ENCODE data around the gene TK1.
A peak's percentile ranks its signal among the peaks of the same experiment; 100 is the strongest.
"Not testable (repeated sequence)": the region's sequence is repeated elsewhere in the genome, so short reads cannot be mapped to it uniquely, and the experiment has no call there.

Gene TK1

DNA sequence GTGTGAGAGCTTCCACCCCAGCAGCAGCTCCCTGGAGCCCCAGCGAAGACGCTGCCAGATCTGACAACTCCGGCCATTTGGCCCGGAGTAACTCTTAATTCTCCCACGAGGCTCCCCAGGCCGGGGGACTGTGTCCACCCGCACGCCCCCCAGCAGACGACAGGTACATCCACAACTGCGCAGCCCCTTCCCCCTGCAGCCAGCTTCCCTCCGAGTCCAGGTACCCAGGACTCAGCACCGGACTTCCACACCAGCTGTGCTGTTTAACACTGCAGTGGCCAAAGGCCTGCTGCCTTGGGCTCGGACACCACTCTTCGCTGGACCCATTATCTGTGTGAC lies 11.2 kb downstream of the TK1 start:
- no peak for DNase-seq

DNA sequence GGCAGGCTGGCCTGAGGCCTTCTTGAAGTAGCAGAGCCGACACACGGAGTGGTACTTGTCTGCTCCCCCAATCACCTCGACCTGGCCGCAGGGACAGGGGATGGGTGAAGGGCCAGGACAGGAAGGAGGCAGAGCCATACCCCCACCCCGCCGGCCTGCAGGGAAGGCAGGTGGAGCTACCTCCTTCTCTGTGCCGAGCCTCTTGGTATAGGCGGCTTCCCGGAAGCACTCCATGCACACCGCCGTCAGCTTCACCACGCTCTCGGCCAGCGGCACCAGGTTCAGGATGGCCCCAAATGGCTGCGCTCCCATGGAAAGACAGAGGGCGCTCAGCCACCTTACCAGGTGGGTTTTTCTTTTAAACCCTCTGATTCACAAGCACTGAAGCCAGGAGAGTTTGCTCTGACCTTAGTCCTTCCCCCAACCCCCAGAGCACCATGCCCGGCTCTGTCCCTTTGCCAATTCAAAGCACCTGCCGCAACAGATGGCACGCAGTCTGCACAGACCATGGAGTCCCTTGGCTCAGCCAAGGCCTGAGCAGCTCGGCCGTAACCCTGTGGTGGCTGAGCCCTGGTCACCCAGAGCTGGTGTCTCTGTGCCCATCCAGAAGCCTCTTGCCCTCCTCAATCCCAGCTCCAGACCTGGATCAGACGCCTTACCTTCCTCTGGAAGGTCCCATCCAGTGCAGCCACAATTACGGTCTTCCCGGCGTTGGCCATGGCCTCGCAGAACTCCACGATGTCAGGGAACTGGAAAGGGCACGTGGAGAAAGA lies 11.8 kb downstream of the TK1 start:
- no peak for DNase-seq

DNA sequence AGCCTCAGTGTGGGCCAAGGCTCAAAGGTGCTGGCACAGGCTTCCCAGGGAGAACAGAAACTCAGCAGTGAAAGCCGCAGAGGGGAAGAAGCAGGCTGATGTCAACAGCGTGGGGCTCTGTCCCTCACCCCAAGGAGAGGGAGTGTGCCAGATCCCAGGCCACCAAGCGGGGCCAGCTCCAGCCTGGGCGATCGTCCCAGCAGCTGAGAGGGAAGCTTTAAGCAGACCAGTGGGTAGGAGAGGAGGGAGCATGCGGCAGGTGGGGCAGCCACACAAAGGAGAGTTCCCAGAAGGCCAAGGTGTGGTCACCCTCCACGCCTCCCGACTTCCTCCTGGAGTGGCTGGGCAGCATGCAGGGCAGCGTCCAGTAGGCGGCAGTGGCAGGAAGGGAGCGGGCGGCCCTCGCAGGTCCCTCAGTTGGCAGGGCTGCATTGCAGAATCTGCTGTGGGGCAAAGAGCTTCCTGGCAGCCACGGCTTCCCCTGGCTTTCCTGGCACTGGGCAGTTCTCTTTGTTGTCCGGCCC lies 12.4 kb downstream of the TK1 start:
- no peak for DNase-seq

DNA sequence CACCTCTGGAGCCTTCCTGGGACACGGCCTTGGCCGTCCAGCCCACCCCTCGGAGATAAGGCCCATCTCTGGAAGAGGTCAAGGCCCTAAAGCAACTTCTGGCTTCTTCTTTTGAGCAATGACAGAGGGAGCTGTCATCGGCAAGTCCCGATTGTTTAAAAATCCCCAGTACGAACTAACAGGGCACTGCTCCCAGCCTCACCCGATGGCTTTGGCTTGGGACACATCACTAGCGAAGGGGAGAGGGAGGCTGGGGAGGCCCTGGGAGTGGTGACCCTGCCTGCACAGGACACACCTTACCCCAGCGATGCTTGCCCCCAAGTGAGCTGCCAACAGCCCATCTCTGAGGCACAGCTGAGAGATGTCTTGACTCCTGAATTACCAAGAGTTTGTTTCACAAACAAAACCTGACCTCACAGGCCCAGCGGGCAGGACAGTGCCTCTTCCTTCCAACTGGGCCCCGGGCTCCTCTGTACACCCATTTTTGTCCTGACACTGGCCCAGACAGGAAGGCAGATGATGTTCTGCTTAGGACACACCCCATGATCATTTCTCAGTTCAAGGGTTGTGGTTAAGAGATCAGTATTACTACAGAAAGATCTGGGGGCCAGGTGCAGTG lies 13.6 kb downstream of the TK1 start:
- DNase-seq = peak; percentile 36

DNA sequence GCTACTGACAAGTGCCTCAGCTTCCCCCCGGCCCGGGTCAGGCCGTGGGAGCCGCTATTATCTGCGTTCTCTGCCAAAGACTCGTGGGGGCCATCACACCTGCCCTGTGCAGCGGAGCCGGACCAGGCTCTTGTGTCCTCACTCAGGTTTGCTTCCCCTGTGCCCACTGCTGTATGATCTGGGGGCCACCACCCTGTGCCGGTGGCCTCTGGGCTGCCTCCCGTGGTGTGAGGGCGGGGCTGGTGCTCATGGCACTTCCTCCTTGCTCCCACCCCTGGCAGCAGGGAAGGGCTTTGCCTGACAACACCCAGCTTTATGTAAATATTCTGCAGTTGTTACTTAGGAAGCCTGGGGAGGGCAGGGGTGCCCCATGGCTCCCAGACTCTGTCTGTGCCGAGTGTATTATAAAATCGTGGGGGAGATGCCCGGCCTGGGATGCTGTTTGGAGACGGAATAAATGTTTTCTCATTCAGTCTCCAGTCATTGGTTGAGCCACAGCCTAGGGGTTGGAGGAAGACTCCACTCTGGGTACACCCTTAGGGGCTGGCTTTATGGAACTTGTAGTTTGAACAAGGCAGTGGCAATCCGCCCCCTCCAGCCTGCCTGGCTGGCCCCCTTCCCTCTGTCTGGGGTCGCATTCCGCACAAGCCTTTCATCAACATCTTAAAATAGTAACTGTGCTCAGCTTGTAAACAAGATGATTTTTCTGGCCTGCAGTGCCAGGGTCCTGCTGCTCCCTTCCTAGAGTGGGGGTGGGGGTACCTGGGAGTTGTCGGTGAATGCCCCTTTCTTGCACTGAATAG lies 14.4 kb downstream of the TK1 start:
- DNase-seq = no peak

DNA sequence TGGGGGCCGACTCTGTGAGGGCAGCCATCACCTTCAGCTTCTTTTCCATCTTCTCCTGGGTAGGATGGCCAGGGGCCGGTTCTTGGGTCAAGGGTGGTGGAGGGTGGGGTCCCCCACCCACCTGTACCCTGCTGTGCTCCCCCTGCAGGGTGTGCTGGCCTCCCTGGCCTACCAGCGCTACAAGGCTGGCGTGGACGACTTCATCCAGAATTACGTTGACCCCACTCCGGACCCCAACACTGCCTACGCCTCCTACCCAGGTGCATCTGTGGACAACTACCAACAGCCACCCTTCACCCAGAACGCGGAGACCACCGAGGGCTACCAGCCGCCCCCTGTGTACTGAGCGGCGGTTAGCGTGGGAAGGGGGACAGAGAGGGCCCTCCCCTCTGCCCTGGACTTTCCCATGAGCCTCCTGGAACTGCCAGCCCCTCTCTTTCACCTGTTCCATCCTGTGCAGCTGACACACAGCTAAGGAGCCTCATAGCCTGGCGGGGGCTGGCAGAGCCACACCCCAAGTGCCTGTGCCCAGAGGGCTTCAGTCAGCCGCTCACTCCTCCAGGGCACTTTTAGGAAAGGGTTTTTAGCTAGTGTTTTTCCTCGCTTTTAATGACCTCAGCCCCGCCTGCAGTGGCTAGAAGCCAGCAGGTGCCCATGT lies 15.1 kb downstream of the TK1 start:
- not testable (repeated sequence) for DNase-seq

DNA sequence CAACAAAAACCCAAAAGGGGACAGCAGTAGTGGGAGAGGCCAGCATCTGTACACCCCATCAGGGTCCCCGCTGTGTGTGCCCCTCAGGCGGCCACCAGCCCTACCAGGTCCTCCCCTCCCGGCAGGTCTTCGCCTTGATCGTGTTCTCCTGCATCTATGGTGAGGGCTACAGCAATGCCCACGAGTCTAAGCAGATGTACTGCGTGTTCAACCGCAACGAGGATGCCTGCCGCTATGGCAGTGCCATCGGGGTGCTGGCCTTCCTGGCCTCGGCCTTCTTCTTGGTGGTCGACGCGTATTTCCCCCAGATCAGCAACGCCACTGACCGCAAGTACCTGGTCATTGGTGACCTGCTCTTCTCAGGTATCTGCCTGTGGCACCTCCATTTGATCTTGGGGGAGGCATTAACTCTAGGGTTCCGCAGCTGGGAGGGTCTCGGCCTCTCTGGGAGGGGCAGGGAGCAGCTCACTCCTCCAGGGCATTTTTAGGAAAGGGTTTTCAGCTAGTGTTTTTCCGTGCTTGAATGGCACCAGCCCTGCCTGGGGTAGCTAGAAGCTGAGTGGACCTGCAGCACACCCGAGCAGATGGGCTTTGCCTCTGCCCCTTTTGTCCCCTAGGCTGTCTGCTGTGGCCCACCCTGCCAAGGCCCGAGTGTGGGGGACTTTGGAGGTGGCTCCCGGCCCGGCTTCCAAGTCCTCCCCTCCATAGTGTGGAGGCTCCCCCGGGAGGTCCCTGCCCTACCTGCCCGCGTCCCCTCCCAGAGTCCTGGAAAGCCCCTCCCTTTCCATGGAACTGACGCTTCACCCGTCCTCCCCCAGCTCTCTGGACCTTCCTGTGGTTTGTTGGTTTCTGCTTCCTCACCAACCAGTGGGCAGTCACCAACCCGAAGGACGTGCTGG lies 15.9 kb downstream of the TK1 start:
- DNase-seq = no peak

DNA sequence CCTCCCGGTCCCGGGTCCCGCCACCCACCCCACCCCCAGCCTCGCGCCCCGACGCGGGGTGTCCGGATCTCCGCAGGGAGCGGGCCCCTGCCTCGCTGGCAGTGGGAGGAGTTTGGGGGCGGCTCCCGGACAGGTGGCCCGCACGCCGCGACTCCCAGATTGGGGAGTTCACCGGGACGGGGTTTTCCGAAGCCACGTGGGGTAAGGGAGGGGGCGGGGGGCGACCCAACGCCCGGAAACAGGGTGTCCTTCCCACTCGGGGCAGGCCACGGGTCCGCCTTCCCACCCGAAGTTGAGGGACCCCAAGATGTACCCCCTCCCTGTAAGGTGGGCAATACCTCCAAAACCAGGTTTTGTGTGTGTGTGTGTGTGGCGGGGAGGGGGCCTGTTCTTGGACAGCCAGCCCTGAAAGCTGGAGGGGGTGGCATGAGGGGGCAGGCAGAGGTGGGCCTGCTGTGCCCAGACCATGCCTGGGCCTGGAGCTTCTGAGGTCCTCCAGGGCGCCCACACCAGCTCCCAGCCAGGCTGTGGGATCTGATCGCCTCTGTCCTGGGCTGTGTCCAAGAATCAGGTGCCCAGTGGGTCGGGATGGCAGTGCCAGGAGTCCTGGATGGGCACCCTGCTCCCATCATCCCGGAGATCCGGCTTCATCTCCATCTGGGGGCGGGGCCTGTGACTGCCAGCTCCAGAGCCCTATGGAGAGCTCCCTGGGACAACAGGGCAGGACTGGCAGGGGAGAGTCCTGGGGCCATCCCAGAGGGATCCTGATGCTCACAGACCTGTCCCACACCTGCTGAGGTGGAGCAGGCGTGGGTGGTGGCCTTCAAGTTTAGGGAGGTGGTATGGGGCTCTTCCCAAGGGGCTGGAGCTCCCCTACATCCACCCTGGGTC lies 17.7 kb downstream of the TK1 start:
- DNase-seq = peak; percentile 57

DNA sequence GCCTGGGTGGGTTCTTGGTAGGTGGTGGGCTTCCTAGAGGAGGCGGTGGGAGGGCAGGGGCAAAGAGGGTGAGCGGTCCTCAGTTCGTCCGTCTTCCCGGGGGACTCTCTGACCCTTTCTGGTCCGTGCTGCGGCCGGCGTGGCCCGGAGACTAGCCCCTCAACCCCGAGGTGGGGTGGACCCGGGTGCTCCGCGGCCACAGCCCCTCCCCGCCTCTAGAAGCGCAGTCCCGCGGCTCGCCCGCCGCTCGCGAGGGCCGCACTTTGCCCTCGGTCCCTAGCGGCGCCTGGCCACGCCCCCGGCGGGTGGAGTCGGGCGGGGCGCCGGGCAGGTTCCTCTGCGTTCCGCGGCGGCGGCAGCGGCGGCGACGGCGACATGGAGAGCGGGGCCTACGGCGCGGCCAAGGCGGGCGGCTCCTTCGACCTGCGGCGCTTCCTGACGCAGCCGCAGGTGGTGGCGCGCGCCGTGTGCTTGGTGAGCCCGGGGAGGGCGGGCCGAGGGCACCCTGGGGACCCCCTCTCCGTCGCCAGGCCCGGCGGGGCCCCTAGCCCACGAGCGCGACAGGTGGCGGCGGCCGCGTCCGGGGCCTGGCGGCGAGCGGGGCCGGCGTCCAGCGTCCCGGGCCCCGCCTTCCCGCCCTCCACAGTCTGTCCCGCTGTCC lies 18.5 kb downstream of the TK1 start, which contains the start of gene SYNGR2:
Gene SYNGR2, plus strand, starts transcription at position 340 of the 661 bp plus-strand sequence. Its CDS starts 36 bp downstream, at position 376.
- peak; percentile 93 for DNase-seq

DNA sequence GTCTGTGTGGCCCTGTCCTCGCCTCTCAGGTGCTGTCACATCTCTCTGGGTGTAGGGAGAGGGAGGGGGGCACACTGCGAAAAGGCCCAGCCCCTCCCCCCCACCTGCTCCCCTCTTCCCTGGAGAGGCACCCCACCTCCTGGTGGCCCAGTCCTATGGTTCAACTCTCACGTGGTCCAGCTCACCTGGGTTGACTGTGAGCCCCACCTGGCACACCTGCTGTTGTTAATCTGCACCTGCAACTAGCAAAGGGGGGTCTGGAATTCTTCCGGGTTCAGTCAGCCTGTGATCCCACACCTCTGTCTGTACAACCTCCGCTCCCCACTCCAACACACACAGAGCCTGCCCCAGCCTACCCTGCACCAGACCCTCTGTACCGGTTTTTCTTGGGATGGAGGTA lies 20.4 kb downstream of the TK1 start:
- no peak for DNase-seq

DNA sequence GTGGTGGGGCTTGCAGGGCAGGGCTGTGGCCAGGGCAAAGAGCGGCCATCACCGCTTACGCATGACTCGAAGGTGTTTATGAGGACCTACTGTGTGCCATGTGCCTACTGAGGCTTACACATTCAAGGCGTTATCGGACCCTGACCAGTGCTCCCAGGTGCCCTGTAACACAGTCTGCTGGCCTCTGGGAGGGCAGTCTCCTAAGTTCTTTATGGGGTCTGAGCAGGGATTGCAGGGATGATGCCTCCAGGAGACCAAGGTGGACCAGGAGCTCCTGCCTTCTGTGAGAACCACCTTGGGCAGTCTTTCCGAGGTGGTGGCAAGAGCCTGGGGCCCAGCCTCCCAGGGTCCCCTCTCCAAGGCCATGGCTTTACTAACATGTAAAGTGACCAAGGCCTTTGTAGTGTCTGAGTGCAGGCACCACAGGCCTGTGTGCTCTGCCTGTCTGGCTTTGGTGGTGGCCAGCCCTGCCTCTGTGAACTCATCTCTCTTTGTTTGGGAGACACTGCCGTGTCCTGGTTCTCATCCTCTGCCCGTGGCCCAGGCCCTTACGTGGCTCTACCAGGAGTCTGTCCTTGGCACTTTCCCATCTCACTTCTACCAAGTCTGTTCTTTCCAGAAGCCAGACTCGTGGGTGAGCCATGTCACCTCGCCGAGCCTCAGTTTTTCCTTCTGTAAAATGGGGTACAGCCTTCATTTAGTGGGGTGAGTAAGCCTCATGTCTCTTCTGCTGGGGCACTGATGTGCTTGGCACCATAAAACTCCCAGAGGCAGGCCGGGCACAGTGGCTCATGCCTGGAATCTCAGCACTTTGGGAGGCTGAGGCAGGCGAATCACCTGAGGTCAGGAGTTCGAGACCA lies 21.9 kb downstream of the TK1 start:
- DNase-seq = no peak

DNA sequence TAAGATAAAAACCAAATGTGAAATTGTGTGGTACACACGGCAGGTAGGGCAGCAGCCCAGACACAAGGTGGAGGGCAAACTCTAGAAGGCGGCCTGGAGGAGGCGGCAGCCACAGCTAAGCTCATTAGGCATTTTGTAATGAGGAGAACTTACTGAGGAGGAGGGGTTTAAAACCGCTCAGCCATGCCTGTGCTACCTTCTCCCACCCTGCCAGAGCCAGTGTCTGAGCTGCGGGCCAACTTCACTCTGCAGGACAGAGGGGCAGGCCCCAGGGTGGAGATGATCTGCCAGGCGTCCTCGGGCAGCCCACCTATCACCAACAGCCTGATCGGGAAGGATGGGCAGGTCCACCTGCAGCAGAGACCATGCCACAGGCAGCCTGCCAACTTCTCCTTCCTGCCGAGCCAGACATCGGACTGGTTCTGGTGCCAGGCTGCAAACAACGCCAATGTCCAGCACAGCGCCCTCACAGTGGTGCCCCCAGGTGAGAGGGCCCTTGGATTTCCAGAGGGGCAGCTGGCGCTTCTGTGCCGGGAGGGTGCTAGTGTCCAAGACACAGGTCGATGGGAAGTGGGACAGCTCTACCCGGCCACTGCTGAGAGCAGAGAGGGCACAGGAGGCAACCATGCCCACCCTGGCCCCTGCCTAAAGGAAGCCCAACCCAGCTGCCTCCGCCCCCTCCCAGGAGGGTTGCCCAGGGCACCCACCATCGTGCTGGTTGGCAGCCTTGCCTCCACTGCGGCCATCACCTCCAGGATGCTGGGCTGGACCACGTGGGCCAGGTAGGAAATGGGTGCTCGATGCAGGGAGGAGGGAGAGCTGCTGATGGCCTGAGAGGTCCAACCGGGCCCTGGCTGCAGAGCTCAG lies 22.7 kb downstream of the TK1 start:
- no peak for DNase-seq

DNA sequence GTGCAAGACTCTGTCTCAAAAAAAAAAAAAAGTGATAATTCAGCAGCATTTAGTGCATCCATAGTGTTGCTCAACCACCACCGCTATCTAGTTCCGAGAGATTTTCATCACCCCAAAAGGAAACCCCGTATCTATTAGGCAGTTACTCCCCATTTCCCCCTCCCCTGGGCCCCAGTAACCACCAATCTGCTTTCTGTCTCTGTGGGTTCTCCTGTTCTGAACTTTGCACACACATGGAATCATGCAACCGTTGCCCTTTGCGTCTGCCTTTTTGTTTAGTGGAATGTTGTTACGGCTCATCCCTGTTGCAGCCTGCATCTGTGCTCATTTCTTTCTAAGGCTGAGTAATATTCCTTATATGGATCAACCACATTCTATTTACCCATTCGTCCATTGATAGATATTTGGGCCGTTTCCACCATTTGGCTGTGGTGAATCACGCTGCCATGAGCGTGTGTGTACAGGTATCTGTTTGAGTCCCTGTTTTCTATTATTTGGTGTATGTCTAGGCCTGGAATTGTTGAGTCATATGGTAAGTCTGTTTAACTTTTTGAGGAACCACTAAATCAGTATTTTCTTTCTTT lies 27.2 kb downstream of the TK1 start:
- no peak for DNase-seq

DNA sequence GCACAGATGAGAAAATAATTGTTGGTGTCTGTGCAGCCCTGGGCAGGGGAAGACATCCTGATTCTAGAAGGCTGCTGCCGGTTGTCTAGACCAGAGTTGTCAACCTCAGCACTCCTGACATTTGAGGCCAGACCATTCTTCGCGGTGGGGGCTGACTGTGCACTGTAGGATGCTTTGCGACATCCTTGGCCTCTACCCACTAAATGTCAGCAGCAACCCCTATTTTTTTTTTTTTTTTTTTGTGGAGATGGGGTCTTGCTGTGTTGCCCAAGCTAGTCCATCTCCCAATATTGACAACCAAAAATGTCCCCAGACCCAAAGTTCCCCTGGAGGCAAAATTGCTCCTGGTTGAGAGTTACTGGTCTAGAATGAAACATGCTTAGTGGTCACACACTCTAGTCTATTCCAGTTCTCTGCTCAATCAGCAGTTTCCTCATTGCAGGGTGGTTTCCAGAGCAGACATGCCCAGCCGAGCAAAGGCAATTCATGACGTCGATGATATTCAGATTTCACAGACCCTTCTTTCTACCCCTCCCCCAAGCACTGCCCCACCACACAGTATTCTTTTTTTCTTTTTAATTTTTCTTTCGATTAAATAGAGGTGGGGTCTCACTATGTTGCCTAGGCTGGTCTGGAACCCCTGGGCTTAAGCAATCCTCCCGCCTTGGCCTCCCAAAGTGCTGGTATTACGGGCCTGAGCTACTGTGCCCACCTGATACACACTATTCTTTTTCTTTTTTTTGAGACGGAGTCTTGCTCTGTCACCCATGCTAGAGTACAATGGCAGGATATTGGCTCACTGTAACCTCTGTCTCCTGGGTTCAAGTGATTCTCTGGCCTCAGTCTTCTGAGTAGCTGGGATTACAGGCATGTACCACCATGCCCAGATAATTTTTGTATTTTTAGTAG lies 31.7 kb downstream of the TK1 start:
- no peak for DNase-seq

DNA sequence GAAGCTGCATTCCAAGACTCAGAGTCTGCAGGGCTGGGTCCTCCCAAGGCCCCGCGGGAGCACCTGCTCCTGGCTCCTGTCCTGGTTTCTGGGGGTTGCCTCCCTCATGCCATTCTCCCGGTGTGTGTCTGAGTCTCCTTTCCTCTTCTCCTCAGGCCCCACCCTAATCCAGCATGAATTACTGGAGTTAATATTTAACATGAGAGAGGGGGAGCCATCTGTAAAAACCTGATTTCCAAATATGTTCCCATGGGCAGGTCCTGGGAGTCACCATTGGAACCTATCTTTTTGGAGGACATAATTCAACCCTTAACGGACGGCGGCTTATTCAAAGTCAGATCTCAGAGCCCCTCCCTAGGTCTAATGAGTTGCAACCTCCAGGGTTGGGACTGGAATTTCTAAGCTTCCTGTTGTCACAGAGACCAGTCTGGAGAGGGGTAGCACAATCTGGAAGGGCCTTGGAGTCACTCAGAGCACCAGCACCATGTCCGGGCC lies 35.3 kb downstream of the TK1 start:
- DNase-seq = no peak

DNA sequence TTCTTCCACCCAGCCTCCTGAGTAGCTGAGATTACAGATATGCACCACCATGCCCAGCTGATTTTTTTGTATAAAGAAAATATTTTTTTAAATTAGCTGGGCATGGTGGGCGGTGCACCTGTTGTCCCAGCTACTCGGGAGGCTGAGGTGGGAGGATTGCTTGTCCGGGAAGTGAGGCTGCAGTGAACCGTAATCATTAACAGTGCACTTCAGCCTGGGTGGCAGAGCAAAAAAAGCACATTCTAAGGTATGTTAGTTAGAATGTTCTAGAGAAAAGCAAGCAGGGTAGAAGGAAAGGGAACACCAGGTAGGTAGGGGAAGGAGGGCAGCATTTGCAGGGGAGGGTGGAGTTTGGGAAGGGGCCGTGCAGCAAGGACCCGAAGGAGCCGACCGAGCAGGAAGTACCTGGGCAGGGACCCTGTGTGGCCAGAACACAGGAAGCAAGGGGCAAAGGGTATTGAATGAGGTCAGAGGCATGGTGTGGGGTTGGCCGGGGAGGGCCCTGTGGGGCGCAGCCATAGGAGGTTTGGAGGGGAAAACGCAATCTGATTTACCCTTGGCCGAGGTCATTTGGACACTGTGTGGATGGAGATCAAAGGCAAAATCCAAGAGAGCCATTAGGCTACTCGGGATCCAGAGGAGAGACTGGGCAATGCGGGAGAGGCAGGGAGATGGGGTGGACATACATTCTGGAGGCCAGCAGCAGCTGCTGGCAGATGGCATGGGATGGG lies 38.4 kb downstream of the TK1 start:
- DNase-seq = no peak

Data from CD4-positive, alpha-beta T cell treated with Interleukin-17A for 4 hours (primary cell).